ENCODE measurements around the gene CCRL2. TPM values are rescaled to one million over a fixed set of nuclear protein-coding genes. Genes with fewer than 3 reads are reported as not detected.

CCRL2 gene
- total RNA-seq, 2 donors from 2014 or later: 1.3 TPM; not detected in 1

GRCh38 chr3:46416811-46417510 is 9.9 kb downstream of the CCRL2 start:
- DNase-seq (no peak), ATAC-seq (no peak)
- TF ChIP-seq, protein P1, sequence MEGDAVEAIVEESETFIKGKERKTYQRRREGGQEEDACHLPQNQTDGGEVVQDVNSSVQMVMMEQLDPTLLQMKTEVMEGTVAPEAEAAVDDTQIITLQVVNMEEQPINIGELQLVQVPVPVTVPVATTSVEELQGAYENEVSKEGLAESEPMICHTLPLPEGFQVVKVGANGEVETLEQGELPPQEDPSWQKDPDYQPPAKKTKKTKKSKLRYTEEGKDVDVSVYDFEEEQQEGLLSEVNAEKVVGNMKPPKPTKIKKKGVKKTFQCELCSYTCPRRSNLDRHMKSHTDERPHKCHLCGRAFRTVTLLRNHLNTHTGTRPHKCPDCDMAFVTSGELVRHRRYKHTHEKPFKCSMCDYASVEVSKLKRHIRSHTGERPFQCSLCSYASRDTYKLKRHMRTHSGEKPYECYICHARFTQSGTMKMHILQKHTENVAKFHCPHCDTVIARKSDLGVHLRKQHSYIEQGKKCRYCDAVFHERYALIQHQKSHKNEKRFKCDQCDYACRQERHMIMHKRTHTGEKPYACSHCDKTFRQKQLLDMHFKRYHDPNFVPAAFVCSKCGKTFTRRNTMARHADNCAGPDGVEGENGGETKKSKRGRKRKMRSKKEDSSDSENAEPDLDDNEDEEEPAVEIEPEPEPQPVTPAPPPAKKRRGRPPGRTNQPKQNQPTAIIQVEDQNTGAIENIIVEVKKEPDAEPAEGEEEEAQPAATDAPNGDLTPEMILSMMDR (IDR thresholded peaks at IDR 0.05): no peak
- TF ChIP-seq POLR2A (IDR thresholded peaks at IDR 0.05): no peak
- Histone ChIP-seq H3K27ac (no peak overlapping the region), H3K9me3 (no peaks in the 10 kb centered on the region), H3K4me3 (no peak overlapping the region), H3K27me3 (no peaks in the 10 kb centered on the region), H3K36me3 (replicated peaks in 1 of 2; ENCODE audit: insufficient read depth in 1 of 2, low read depth in 2 of 2) (no peaks in the 10 kb centered on the region), H3K4me1 (peaks cover 13% of the 10 kb centered on the region)
- 80 to 91% methylated on average over 7 of the region's 7 CpGs for WGBS, 2 donors
- intact Hi-C loops (cut with DNase I): no loop called here

GRCh38 chr3:46417841-46418611 is 11.0 kb downstream of the CCRL2 start:
- Histone ChIP-seq H3K27me3 (no peaks in the 10 kb centered on the region), H3K4me1 (peaks cover 13% of the 10 kb centered on the region), H3K27ac (no peak overlapping the region), H3K4me3 (no peak overlapping the region), H3K36me3 (replicated peaks in 1 of 2; ENCODE audit: insufficient read depth in 1 of 2, low read depth in 2 of 2) (no peaks in the 10 kb centered on the region), H3K9me3 (no peaks in the 10 kb centered on the region)
- TF ChIP-seq, protein P1 (IDR thresholded peaks at IDR 0.05): no peak
- TF ChIP-seq POLR2A (IDR thresholded peaks at IDR 0.05): no peak
- ATAC-seq: no peak
- no peak for DNase-seq
- intact Hi-C loops (cut with DNase I): no loop called here
- WGBS, 2 donors: 89 to 90% methylated on average over 6 to 9 of the region's 9 CpGs

DNA sequence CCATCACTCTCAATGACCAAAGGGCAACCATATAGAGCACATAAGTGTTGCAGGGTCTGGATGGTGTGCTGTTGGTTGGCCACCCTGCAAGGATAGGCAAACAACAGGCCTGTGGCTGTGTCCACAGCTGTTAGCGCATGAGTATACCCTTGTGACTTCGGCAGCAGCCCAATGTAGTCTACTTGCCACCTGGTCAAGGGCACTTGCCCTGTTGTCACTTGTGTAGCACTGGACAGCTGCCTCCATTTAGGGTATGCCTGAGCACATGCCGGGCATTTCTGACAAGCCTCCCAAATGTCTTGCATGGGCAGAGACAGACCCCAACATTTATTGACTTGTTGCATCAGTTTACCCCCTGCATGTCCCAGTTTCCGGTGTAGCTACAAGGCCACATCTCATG is 12.8 kb downstream of the CCRL2 start:
- DNase-seq (no peak), ATAC-seq (no peak)
- peaks cover 13% of the 10 kb centered on the region for H3K4me1 ChIP-seq
- no peak overlapping the region for H3K27ac ChIP-seq
- no peaks in the 10 kb centered on the region for H3K9me3 ChIP-seq
- no peaks in the 10 kb centered on the region for H3K36me3 ChIP-seq (replicated peaks in 1 of 2; ENCODE audit: insufficient read depth in 1 of 2, low read depth in 2 of 2)
- H3K27me3 ChIP-seq: no peaks in the 10 kb centered on the region
- no peak for TF ChIP-seq POLR2A (IDR thresholded peaks at IDR 0.05)
- TF ChIP-seq, protein P1 (IDR thresholded peaks at IDR 0.05): no peak
- intact Hi-C loops (cut with DNase I): no loop called here
- no peak overlapping the region for H3K4me3 ChIP-seq
- 91 to 100% methylated on average over 1 to 4 of the region's 4 CpGs for WGBS, 2 donors

DNA sequence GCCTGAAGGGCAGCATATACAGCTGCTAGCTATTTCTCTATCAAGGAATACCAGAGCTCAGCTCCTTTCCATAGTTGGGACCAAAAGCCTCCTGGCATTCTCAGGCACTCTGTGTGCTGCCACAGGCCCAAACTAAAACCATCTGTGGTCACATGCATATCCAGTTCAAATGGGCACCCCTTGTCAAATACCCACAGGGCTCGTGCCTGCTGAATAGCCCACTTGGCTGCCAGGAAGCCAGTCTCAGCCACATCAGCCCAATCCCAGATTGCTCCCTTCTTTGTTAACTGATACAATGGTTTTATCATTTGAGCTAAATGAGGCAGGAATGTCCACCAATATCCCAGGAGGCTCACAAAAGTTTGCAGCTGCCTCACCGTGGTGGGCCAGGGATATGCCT is 13.9 kb downstream of the CCRL2 start:
- no peaks in the 10 kb centered on the region for H3K36me3 ChIP-seq (replicated peaks in 1 of 2; ENCODE audit: insufficient read depth in 1 of 2, low read depth in 2 of 2)
- DNase-seq: no peak
- no peaks in the 10 kb centered on the region for H3K9me3 ChIP-seq
- H3K27me3 ChIP-seq: no peaks in the 10 kb centered on the region
- intact Hi-C loops (cut with DNase I): no loop called here
- H3K4me3 ChIP-seq: no peak overlapping the region
- ATAC-seq: no peak
- TF ChIP-seq, protein P1 (IDR thresholded peaks at IDR 0.05): no peak
- no peak for TF ChIP-seq POLR2A (IDR thresholded peaks at IDR 0.05)
- 86 to 87% methylated on average over 2 of the region's 2 CpGs for WGBS, 2 donors
- peaks cover 9% of the 10 kb centered on the region for H3K4me1 ChIP-seq
- H3K27ac ChIP-seq: no peak overlapping the region
